HG02884 (cell line): Measurements from ENCODE around the gene CLDN22.

ENCODE experiments used
- ATAC-seq: cut with Tn5 transposase; IDR thresholded peaks from one replicate; pipeline ENCODE4 v1.9.1; 2021; ENCODE audit warnings: mild to moderate bottlenecking, moderate library complexity; ENCODE audit not compliant: unreplicated experiment

Gene CLDN22

GRCh38 chr4:183320211-183321059 is at the start of gene CLDN22:
Gene CLDN22 (minus strand): TSS chr4:183320276. CDS start chr4:183320218, 58 bp downstream.
- ATAC-seq = no peak

- ATAC-seq = no peak
Measured at GRCh38 chr4:183369073-183369472, 49.0 kb upstream of the CLDN22 start.

GRCh38 chr4:183366206-183366835 is 46.2 kb upstream of the CLDN22 start:
- no peak for ATAC-seq

GRCh38 chr4:183364025-183364424 is 43.9 kb upstream of the CLDN22 start:
- no peak for ATAC-seq

GRCh38 chr4:183362916-183363542 is 43.0 kb upstream of the CLDN22 start:
- no peak for ATAC-seq

- no peak for ATAC-seq
Measured at GRCh38 chr4:183362036-183362435, 42.0 kb upstream of the CLDN22 start.

GRCh38 chr4:183360161-183360919 is 40.3 kb upstream of the CLDN22 start:
- ATAC-seq = no peak

- ATAC-seq = no peak
Measured at GRCh38 chr4:183358215-183358755, 38.2 kb upstream of the CLDN22 start.

GRCh38 chr4:183356931-183357675 is 37.0 kb upstream of the CLDN22 start:
- ATAC-seq = no peak

GRCh38 chr4:183356173-183356830 is 36.2 kb upstream of the CLDN22 start:
- no peak for ATAC-seq

- no peak for ATAC-seq
Measured at GRCh38 chr4:183355405-183355804, 35.3 kb upstream of the CLDN22 start.

- no peak for ATAC-seq
Measured at GRCh38 chr4:183354219-183354618, 34.1 kb upstream of the CLDN22 start.

GRCh38 chr4:183353557-183353956 is 33.5 kb upstream of the CLDN22 start:
- no peak for ATAC-seq

GRCh38 chr4:183352546-183352945 is 32.5 kb upstream of the CLDN22 start:
- no peak for ATAC-seq

GRCh38 chr4:183350317-183351071 is 30.4 kb upstream of the CLDN22 start:
- ATAC-seq = no peak

GRCh38 chr4:183349673-183350072 is 29.6 kb upstream of the CLDN22 start:
- ATAC-seq = no peak

GRCh38 chr4:183348706-183349659 is 28.9 kb upstream of the CLDN22 start:
- no peak for ATAC-seq

- no peak for ATAC-seq
Measured at GRCh38 chr4:183348136-183348535, 28.1 kb upstream of the CLDN22 start.
